ENCODE measurements around the gene AP3S2. TPM values are rescaled to one million over a fixed set of nuclear protein-coding genes. Genes with fewer than 3 reads are reported as not detected.

AP3S2 gene
- total and polyA plus RNA-seq, 3 donors from 2014 or later, result 31.9 to 53.0 (median 45.8) TPM

DNA sequence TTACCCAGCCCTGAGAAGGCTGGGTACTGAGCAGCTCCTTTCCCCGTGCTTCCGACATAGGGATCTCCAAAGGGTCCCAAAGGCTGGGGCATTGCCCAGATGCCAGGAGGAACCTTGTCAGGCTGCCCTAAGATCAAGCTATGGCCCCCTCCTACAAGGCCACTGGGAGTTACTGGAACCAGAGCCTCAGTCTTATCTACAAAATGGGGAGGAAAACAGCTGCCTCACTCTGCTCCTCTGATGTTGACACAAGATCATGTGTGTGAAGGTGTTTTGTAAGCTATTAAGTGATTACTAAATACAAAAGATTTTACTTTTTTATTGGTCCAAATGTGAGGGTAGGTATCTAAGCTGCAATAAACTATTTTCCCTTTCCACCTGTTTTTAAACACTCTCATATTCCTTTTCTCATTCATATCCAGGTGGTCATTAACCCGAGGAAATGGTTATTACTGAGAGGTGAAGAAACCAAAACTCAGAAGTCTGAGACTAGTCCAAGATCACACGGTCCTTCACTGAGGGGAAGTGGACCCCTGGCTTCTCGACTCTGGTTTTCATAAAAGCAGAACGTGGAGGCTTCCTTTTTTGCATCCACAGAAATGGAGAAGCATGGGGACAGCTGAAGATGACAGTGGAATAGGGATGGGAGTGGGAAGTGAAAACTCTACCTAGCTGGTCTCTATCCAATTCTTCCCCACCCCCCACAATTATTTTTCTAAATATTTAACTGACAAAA is 17.3 kb upstream of the AP3S2 start:
- TF ChIP-seq, protein P1, sequence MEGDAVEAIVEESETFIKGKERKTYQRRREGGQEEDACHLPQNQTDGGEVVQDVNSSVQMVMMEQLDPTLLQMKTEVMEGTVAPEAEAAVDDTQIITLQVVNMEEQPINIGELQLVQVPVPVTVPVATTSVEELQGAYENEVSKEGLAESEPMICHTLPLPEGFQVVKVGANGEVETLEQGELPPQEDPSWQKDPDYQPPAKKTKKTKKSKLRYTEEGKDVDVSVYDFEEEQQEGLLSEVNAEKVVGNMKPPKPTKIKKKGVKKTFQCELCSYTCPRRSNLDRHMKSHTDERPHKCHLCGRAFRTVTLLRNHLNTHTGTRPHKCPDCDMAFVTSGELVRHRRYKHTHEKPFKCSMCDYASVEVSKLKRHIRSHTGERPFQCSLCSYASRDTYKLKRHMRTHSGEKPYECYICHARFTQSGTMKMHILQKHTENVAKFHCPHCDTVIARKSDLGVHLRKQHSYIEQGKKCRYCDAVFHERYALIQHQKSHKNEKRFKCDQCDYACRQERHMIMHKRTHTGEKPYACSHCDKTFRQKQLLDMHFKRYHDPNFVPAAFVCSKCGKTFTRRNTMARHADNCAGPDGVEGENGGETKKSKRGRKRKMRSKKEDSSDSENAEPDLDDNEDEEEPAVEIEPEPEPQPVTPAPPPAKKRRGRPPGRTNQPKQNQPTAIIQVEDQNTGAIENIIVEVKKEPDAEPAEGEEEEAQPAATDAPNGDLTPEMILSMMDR (IDR thresholded peaks at IDR 0.05), result no peak
- TF ChIP-seq POLR2A (IDR thresholded peaks at IDR 0.05), result no peak
- 71 to 84% methylated on average over 6 of the region's 6 CpGs for WGBS, 2 donors
- Histone ChIP-seq H3K4me1 (peaks cover 12% of the 10 kb centered on the region), H3K4me3 (no peak overlapping the region), H3K36me3 (ENCODE audit: low read depth, missing control alignments) (no peaks in the 10 kb centered on the region), H3K9me3 (no peaks in the 10 kb centered on the region), H3K27ac (no peak overlapping the region), H3K27me3 (no peaks in the 10 kb centered on the region)
- DNase-seq, result no peak
- intact Hi-C loops (cut with DNase I; ENCODE audit: low total_unique reads), result no loop called here

GRCh38 chr15:89909611-89910010 is 15.8 kb upstream of the AP3S2 start:
- no peaks in the 10 kb centered on the region for H3K36me3 ChIP-seq (ENCODE audit: low read depth, missing control alignments)
- DNase-seq, result no peak
- intact Hi-C loops (cut with DNase I; ENCODE audit: low total_unique reads), result loop anchor here (10.0 kb wide), 1 partner anchor 165 kb away; no protein-coding TSS in a partner anchor

GRCh38 chr15:89908226-89908625 is 14.4 kb upstream of the AP3S2 start:
- Histone ChIP-seq H3K27me3 (no peaks in the 10 kb centered on the region), H3K4me1 (peaks cover 8% of the 10 kb centered on the region), H3K9me3 (no peaks in the 10 kb centered on the region), H3K27ac (no peak overlapping the region), H3K36me3 (ENCODE audit: low read depth, missing control alignments) (no peaks in the 10 kb centered on the region), H3K4me3 (no peak overlapping the region)
- WGBS, 2 donors, result 91 to 95% methylated on average over 15 to 16 of the region's 16 CpGs
- no peak for DNase-seq
- intact Hi-C loops (cut with DNase I; ENCODE audit: low total_unique reads), result loop anchor here (10.0 kb wide), 1 partner anchor 167 kb away; no protein-coding TSS in a partner anchor
- TF ChIP-seq, protein P1 (IDR thresholded peaks at IDR 0.05), result no peak
- no peak for TF ChIP-seq POLR2A (IDR thresholded peaks at IDR 0.05)

More at GRCh38 chr15:89909611-89910010, 15.8 kb upstream of the AP3S2 start:
- TF ChIP-seq POLR2A (IDR thresholded peaks at IDR 0.05), result no peak
- TF ChIP-seq, protein P1 (IDR thresholded peaks at IDR 0.05), result no peak
- Histone ChIP-seq H3K27ac (no peak overlapping the region), H3K27me3 (no peaks in the 10 kb centered on the region), H3K9me3 (no peaks in the 10 kb centered on the region), H3K4me3 (no peak overlapping the region), H3K4me1 (peaks cover 12% of the 10 kb centered on the region)
- WGBS, 2 donors, result 84 to 100% methylated on average over 1 of the region's 2 CpGs

GRCh38 chr15:89907289-89907688 is 13.5 kb upstream of the AP3S2 start:
- no peaks in the 10 kb centered on the region for H3K36me3 ChIP-seq (ENCODE audit: low read depth, missing control alignments)

More at GRCh38 chr15:89907289-89907688, 13.5 kb upstream of the AP3S2 start:
- WGBS, 2 donors, result 91 to 95% methylated on average over 7 of the region's 7 CpGs
- Histone ChIP-seq H3K27ac (no peak overlapping the region), H3K27me3 (no peaks in the 10 kb centered on the region), H3K4me3 (no peak overlapping the region), H3K9me3 (no peaks in the 10 kb centered on the region), H3K4me1 (peaks cover 4% of the 10 kb centered on the region)
- DNase-seq, result no peak
- TF ChIP-seq POLR2A (IDR thresholded peaks at IDR 0.05), result no peak
- TF ChIP-seq, protein P1 (IDR thresholded peaks at IDR 0.05), result no peak
- intact Hi-C loops (cut with DNase I; ENCODE audit: low total_unique reads), result loop anchor here (10.0 kb wide), 1 partner anchor 168 kb away; no protein-coding TSS in a partner anchor

Data from testis (tissue), 3 donors.